Epidermal melanocyte (primary cell): ENCODE results near the gene CHID1.

Experiments
- DNase-seq: peaks from one replicate; pipeline ENCODE4 v3.0.0; 2011; ENCODE audit warnings: low spot score; ENCODE audit not compliant: insufficient read length

Gene CHID1

GRCh38 chr11:888310-889212 is 22.0 kb downstream of the CHID1 start:
- no peak for DNase-seq

- DNase-seq: no peak
Measured at GRCh38 chr11:887589-887988, 23.0 kb downstream of the CHID1 start.

- DNase-seq: no peak
Measured at GRCh38 chr11:886568-886967, 24.0 kb downstream of the CHID1 start.

GRCh38 chr11:884578-885070 is 26.0 kb downstream of the CHID1 start:
- no peak for DNase-seq

- no peak for DNase-seq
Measured at GRCh38 chr11:883527-883926, 27.1 kb downstream of the CHID1 start.

- no peak for DNase-seq
Measured at GRCh38 chr11:882596-882995, 28.0 kb downstream of the CHID1 start.

GRCh38 chr11:880447-880846 is 30.2 kb downstream of the CHID1 start:
- DNase-seq: no peak

GRCh38 chr11:877565-877964 is 33.0 kb downstream of the CHID1 start:
- no peak for DNase-seq

GRCh38 chr11:876545-876944 is 34.1 kb downstream of the CHID1 start:
- no peak for DNase-seq

GRCh38 chr11:875769-876301 is 34.8 kb downstream of the CHID1 start:
- DNase-seq: no peak

- DNase-seq: no peak
Measured at GRCh38 chr11:875203-875602, 35.4 kb downstream of the CHID1 start.

GRCh38 chr11:873706-874105 is 36.9 kb downstream of the CHID1 start:
- no peak for DNase-seq

- no peak for DNase-seq
Measured at GRCh38 chr11:872799-873198, 37.8 kb downstream of the CHID1 start.

GRCh38 chr11:871472-871871 is 39.1 kb downstream of the CHID1 start:
- no peak for DNase-seq

- DNase-seq: no peak
Measured at GRCh38 chr11:870418-870817, 40.2 kb downstream of the CHID1 start.

- DNase-seq: no peak
Measured at GRCh38 chr11:870127-870413, 40.5 kb downstream of the CHID1 start.

- no peak for DNase-seq
Measured at GRCh38 chr11:869399-870126, 41.0 kb downstream of the CHID1 start.

- DNase-seq: no peak
Measured at GRCh38 chr11:868802-869201, 41.8 kb downstream of the CHID1 start.

GRCh38 chr11:868394-868793 is 42.2 kb downstream of the CHID1 start:
- no peak for DNase-seq

GRCh38 chr11:867856-868358 is 42.7 kb downstream of the CHID1 start:
- DNase-seq: no peak

GRCh38 chr11:866481-866880 is 44.1 kb downstream of the CHID1 start:
- no peak for DNase-seq
